PC-3 (cell line): ENCODE measurements around the gene RAB7B. TPM values are rescaled to one million over a fixed set of nuclear protein-coding genes. Genes with fewer than 3 reads are reported as not detected.

ENCODE experiments used
- ATAC-seq: fragments of 200-7000 bp; cut with Tn5 transposase; 2 replicates; pipeline ENCODE4 v1.9.1; 2020; ENCODE audit warnings: mild to moderate bottlenecking, moderate library complexity
- BruUV-seq: library from RNA; stranded (reverse); fragments of 400-500 nt; replicated peaks from 2 replicates; lab custom pipeline; 2021; lab: Mats Ljungman, UMichigan
- CTCF ChIA-PET: fragments of 300-600 bp; sonication (Branson Sonifier 250); formaldehyde crosslinking; loops from one replicate; lab custom pipeline; 2022; ENCODE audit warnings: antibody characterized with exemption; lab: Charles Lee
- POLR2A ChIA-PET: fragments of 300-600 bp; sonication (Branson Sonifier 250); formaldehyde crosslinking; loops from one replicate; lab custom pipeline; 2022; ENCODE audit warnings: antibody characterized with exemption; ENCODE audit not compliant: unreplicated experiment; lab: Charles Lee
- DNase-seq: peaks from one replicate; pipeline ENCODE4 v3.0.0-alpha.2; 2015
- H2AFZ ChIP-seq: fragments of 300-600 bp; sonication (generic); 2 replicates; pipeline ENCODE4 v1.6.0; 2016; ENCODE audit warnings: antibody characterized with exemption, low read length
- H3F3A ChIP-seq: fragments of 300-600 bp; sonication (generic); one replicate; pipeline ENCODE4 v1.6.0; 2017; ENCODE audit warnings: antibody characterized with exemption, low read length, control low read depth, mild to moderate bottlenecking; ENCODE audit not compliant: unreplicated experiment
- H3K27ac ChIP-seq: fragments of 300-600 bp; sonication (generic); 2 replicates; pipeline ENCODE4 v1.5.1; 2016; ENCODE audit warnings: mild to moderate bottlenecking, low read length
- H3K27me3 ChIP-seq: fragments of 300-600 bp; sonication (generic); 2 replicates; pipeline ENCODE4 v1.6.1; 2016; ENCODE audit warnings: low read length, mixed read lengths
- H3K36me3 ChIP-seq: fragments of 300-600 bp; sonication (generic); 2 replicates; pipeline ENCODE4 v1.6.1; 2016; ENCODE audit warnings: low read depth, mixed run types, low read length, mixed read lengths
- H3K4me1 ChIP-seq: fragments of 300-600 bp; sonication (generic); 2 replicates; pipeline ENCODE4 v1.5.1; 2016; ENCODE audit warnings: low read length; ENCODE audit not compliant: insufficient read depth
- H3K4me2 ChIP-seq: fragments of 300-600 bp; sonication (generic); 2 replicates; pipeline ENCODE4 v1.6.0; 2016; ENCODE audit warnings: low read length
- H3K4me3 ChIP-seq: fragments of 300-600 bp; sonication (generic); 2 replicates; pipeline ENCODE4 v1.5.1; 2016; ENCODE audit warnings: mild to moderate bottlenecking, low read length, mixed read lengths
- H3K79me2 ChIP-seq: fragments of 300-600 bp; sonication (generic); 2 replicates; pipeline ENCODE4 v1.6.1; 2017; ENCODE audit warnings: low read length, mixed read lengths
- H3K9ac ChIP-seq: fragments of 300-600 bp; sonication (generic); 2 replicates; pipeline ENCODE4 v1.6.0; 2016; ENCODE audit warnings: mild to moderate bottlenecking, low read length
- H3K9me2 ChIP-seq: fragments of 300-600 bp; sonication (generic); replicated peaks from 2 replicates; pipeline ENCODE4 v1.6.1; 2016; ENCODE audit warnings: mixed run types, low read length, mixed read lengths
- H3K9me3 ChIP-seq: fragments of 300-600 bp; sonication (generic); 2 replicates; pipeline ENCODE4 v1.6.1; 2016; ENCODE audit warnings: low read length, mixed read lengths
- H4K20me1 ChIP-seq: fragments of 300-600 bp; sonication (generic); 2 replicates; pipeline ENCODE4 v1.6.1; 2016; ENCODE audit warnings: low read length, mixed read lengths
- CTCF ChIP-seq: fragments of 300-600 bp; sonication (generic); conservative IDR thresholded peaks from 2 replicates; pipeline ENCODE4 v1.5.1; 2017; ENCODE audit warnings: antibody characterized with exemption, low read depth, mild to moderate bottlenecking, low read length
- EZH2 ChIP-seq: fragments of 300-600 bp; sonication (generic); IDR thresholded peaks from one replicate; pipeline ENCODE4 v1.6.1; 2017; ENCODE audit warnings: antibody characterized with exemption, mild to moderate bottlenecking, low read length; ENCODE audit not compliant: unreplicated experiment
- EZH2phosphoT487 ChIP-seq: fragments of 300-600 bp; sonication (generic); IDR thresholded peaks from 2 replicates; pipeline ENCODE4 v1.6.1; 2018; ENCODE audit warnings: mild to moderate bottlenecking, antibody characterized with exemption, low read length, borderline replicate concordance
- intact Hi-C: fragments of 100-400 bp; cut with micrococcal nuclease; formaldehyde crosslinking; loops from 2 replicates; pipeline ENCODE4 v1.9.0; 2023
- total RNA-seq: library from RNA; depleted of rRNA; stranded (reverse); fragments of >200 nt; gene quantifications from 2 replicates; pipeline ENCODE4 v1.2.3, GENCODE V29; 2014

RAB7B gene
- total RNA-seq, 1 experiment from 2014 or later: not detected

- ATAC-seq (no peak), DNase-seq (no peak)
- ChIA-PET CTCF (no interaction called here), POLR2A (no interaction called here)
- no peaks in the 10 kb centered on the region for H3K79me2 ChIP-seq
- no peaks in the 10 kb centered on the region for H4K20me1 ChIP-seq
- no peak for TF ChIP-seq EZH2
- no peak for TF ChIP-seq EZH2phosphoT487
- TF ChIP-seq CTCF: no peak
- H3K4me2 ChIP-seq: no peak overlapping the region
- H3K9me2 ChIP-seq: no peaks in the 10 kb centered on the region
- H3K27ac ChIP-seq: no peak overlapping the region
- H2AFZ ChIP-seq: no peak overlapping the region
- BruUV-seq: no TSS peak
- no peak overlapping the region for H3K9ac ChIP-seq
- no peaks in the 10 kb centered on the region for H3F3A ChIP-seq
- H3K4me3 ChIP-seq: no peak overlapping the region
- no peaks in the 10 kb centered on the region for H3K4me1 ChIP-seq
- intact Hi-C loops: no loop called here
- peaks cover 10% of the 10 kb centered on the region; the same call in 1 of the 2 replicates for H3K27me3 ChIP-seq
- H3K9me3 ChIP-seq: no peaks in the 10 kb centered on the region
- H3K36me3 ChIP-seq: no peaks in the 10 kb centered on the region
These were observed 7.9 kb upstream of the RAB7B start for GRCh38 chr1:206011057-206011456.

- peaks cover 10% of the 10 kb centered on the region; the same call in 1 of the 2 replicates for H3K27me3 ChIP-seq
- H3K9me2 ChIP-seq: no peaks in the 10 kb centered on the region
- no peak overlapping the region for H3K9ac ChIP-seq
- no peaks in the 10 kb centered on the region for H3K79me2 ChIP-seq
- H3K4me2 ChIP-seq: no peak overlapping the region
- H3F3A ChIP-seq: no peaks in the 10 kb centered on the region
- intact Hi-C loops: no loop called here
- no peak for TF ChIP-seq EZH2
- TF ChIP-seq EZH2phosphoT487: no peak
- TF ChIP-seq CTCF: no peak
- H3K27ac ChIP-seq: no peak overlapping the region
- H3K4me3 ChIP-seq: no peak overlapping the region
- no peak for DNase-seq
- no peak overlapping the region for H2AFZ ChIP-seq
- H4K20me1 ChIP-seq: no peaks in the 10 kb centered on the region
- H3K36me3 ChIP-seq: no peaks in the 10 kb centered on the region
- ATAC-seq: no peak
- no peaks in the 10 kb centered on the region for H3K4me1 ChIP-seq
- no peaks in the 10 kb centered on the region for H3K9me3 ChIP-seq
- CTCF ChIA-PET: no interaction called here
- POLR2A ChIA-PET: no interaction called here
- BruUV-seq: no TSS peak
These were observed 6.9 kb upstream of the RAB7B start for GRCh38 chr1:206010060-206010459.

- H3K9ac ChIP-seq: no peak overlapping the region
- ChIA-PET CTCF (no interaction called here), POLR2A (no interaction called here)
- H3F3A ChIP-seq: no peaks in the 10 kb centered on the region
- peaks cover 9% of the 10 kb centered on the region; the same call in 1 of the 2 replicates for H3K27me3 ChIP-seq
- no peaks in the 10 kb centered on the region for H3K9me3 ChIP-seq
- ATAC-seq: no peak
- no peaks in the 10 kb centered on the region for H3K9me2 ChIP-seq
- peaks cover 3% of the 10 kb centered on the region for H3K4me1 ChIP-seq
- no peak overlapping the region for H3K4me3 ChIP-seq
- no peak overlapping the region for H2AFZ ChIP-seq
- no peak overlapping the region for H3K27ac ChIP-seq
- H3K36me3 ChIP-seq: no peaks in the 10 kb centered on the region
- TF ChIP-seq EZH2phosphoT487 (no peak), CTCF (no peak), EZH2 (no peak)
- BruUV-seq: no TSS peak
- no peak overlapping the region for H3K4me2 ChIP-seq
- intact Hi-C loops: no loop called here
- no peaks in the 10 kb centered on the region for H4K20me1 ChIP-seq
- H3K79me2 ChIP-seq: no peaks in the 10 kb centered on the region
- no peak for DNase-seq
These were observed 3.8 kb upstream of the RAB7B start for GRCh38 chr1:206006946-206007345.
